HepG2 (cell line): ENCODE data around the gene KANK4. TPM values are rescaled to one million over a fixed set of nuclear protein-coding genes. Genes with fewer than 3 reads are reported as not detected.

Source experiments
- ATAC-seq: fragments of 200-7000 bp; cut with Tn5 transposase; 3 replicates; pipeline ENCODE4 v1.9.1; 2020; ENCODE audit warnings: mild to moderate bottlenecking, moderate library complexity
- BruUV-seq: library from RNA; stranded (reverse); fragments of 400-500 nt; replicated peaks from 2 replicates; lab custom pipeline; 2021; lab: Mats Ljungman, UMichigan
- CTCF ChIA-PET: fragments of 300-600 bp; formaldehyde crosslinking; extraction: SDS; loops from one replicate; lab custom pipeline; 2021; ENCODE audit warnings: low total read pairs, inconsistent platforms, low intra/inter-chr PET ratio; lab: Yijun Ruan, JAX
- POLR2A ChIA-PET: fragments of 350-600 bp; sonication (Branson Sonifier 250); formaldehyde crosslinking; loops from one replicate; lab custom pipeline; 2020; ENCODE audit warnings: antibody characterized with exemption, inconsistent platforms; lab: Yijun Ruan, JAX
- DNase-seq: peaks from one replicate; pipeline ENCODE4 v3.0.0-alpha.2; 2015; ENCODE audit warnings: low spot score
- FAIRE-seq: peaks from 3 replicates; lab custom pipeline; 2011; peaks lifted over from hg19 to GRCh38; lab: Jason Lieb, UNC
- H2AFZ ChIP-seq: one replicate; pipeline ENCODE4 v1.6.1; 2011; ENCODE audit warnings: low read length, inconsistent platforms
- H3K27ac ChIP-seq: fragments of 300-600 bp; 3 replicates; pipeline ENCODE4 v1.8.0; 2011; ENCODE audit warnings: mixed run types, mild to moderate bottlenecking, mixed read lengths, low read length, inconsistent platforms; ENCODE audit not compliant: insufficient read depth; ENCODE audit errors: extremely low read length
- H3K27me3 ChIP-seq, 2 experiments: fragments of 200-600 bp in 1 of 2; 2 replicates in 1 of 2; 3 replicates in 1 of 2; pipeline versions ENCODE4 v1.6.0 to v1.8.0; 2011; ENCODE audit warnings: low read length in 2 of 2, mild to moderate bottlenecking in 2 of 2, moderate library complexity in 2 of 2, inconsistent platforms in 1 of 2; ENCODE audit not compliant: insufficient read depth in 2 of 2, control insufficient read depth in 1 of 2
- H3K36me3 ChIP-seq, 2 experiments: fragments of 200-600 bp in 1 of 2; replicated peaks in 1 of 2; 2 replicates in 1 of 2; 3 replicates in 1 of 2; pipeline versions ENCODE4 v1.5.1 to v1.8.0; 2011; ENCODE audit warnings: low read length in 2 of 2, inconsistent platforms in 1 of 2; ENCODE audit not compliant: insufficient read depth in 2 of 2, control insufficient read depth in 1 of 2
- H3K4me1 ChIP-seq: 2 replicates; pipeline ENCODE4 v1.5.1; 2012; ENCODE audit warnings: low read length, inconsistent platforms; ENCODE audit not compliant: insufficient read depth
- H3K4me2 ChIP-seq: 2 replicates; pipeline ENCODE4 v1.6.0; 2011; ENCODE audit warnings: low read depth, low read length, inconsistent platforms
- H3K4me3 ChIP-seq, 3 experiments: fragments of 200-600 bp in 1 of 3; sonication (generic), shearing (Covaris generic) in 1 of 3; replicated peaks in 1 of 3; 2 replicates each; pipeline ENCODE4 v1.5.1; 2011 to 2016; ENCODE audit warnings: low read length in 3 of 3, inconsistent platforms in 2 of 3, low read depth in 2 of 3, mild to moderate bottlenecking in 2 of 3, control low read depth in 1 of 3, mixed read lengths in 1 of 3; ENCODE audit not compliant: insufficient read depth in 1 of 3
- H3K79me2 ChIP-seq: one replicate; pipeline ENCODE4 v1.6.1; 2011; ENCODE audit warnings: low read length, inconsistent platforms; ENCODE audit not compliant: insufficient read depth
- H3K9ac ChIP-seq: 2 replicates; pipeline ENCODE4 v1.6.0; 2011; ENCODE audit warnings: mild to moderate bottlenecking, low read depth, low read length, inconsistent platforms; ENCODE audit not compliant: insufficient read depth
- H3K9me3 ChIP-seq: 2 replicates; pipeline ENCODE4 v1.5.1; 2012; ENCODE audit warnings: mild to moderate bottlenecking, low read length
- H4K20me1 ChIP-seq: 2 replicates; pipeline ENCODE4 v1.6.0; 2011; ENCODE audit warnings: inconsistent platforms, mild to moderate bottlenecking, low read length, moderate library complexity; ENCODE audit not compliant: insufficient read depth
- FOXC1 ChIP-seq: sonication (generic); formaldehyde crosslinking; IDR thresholded peaks from 2 replicates; pipeline ENCODE4 v1.8.0; 2022; ENCODE audit warnings: mild to moderate bottlenecking, missing genetic modification reagents, borderline replicate concordance
- HNRNPLL ChIP-seq: fragments of 200-400 bp; formaldehyde crosslinking; IDR thresholded peaks from 2 replicates; pipeline ENCODE4 v1.6.1; 2017; ENCODE audit warnings: mild to moderate bottlenecking, low read depth, low read length; ENCODE audit not compliant: poor library complexity, severe bottlenecking
- PHF8 ChIP-seq: sonication (generic); formaldehyde crosslinking; IDR thresholded peaks from 2 replicates; pipeline ENCODE4 v1.5.0; 2020; ENCODE audit warnings: missing genetic modification reagents
- TOPORS ChIP-seq: sonication (generic); formaldehyde crosslinking; IDR thresholded peaks from 2 replicates; pipeline ENCODE4 v1.8.0; 2023; ENCODE audit warnings: mild to moderate bottlenecking, missing genetic modification reagents
- ZNF138 ChIP-seq: sonication (generic); formaldehyde crosslinking; IDR thresholded peaks from 2 replicates; pipeline ENCODE4 v1.5.0; 2020; ENCODE audit warnings: mild to moderate bottlenecking, low read depth, missing genetic modification reagents
- ZNF441 ChIP-seq: sonication (generic); formaldehyde crosslinking; IDR thresholded peaks from 2 replicates; pipeline ENCODE4 v1.7.0; 2021; ENCODE audit warnings: missing genetic modification reagents, borderline replicate concordance
- ZNF619 ChIP-seq: sonication (generic); formaldehyde crosslinking; IDR thresholded peaks from 2 replicates; pipeline ENCODE4 v1.4.0; 2020; ENCODE audit warnings: mild to moderate bottlenecking, missing genetic modification reagents
- ZNF841 ChIP-seq: sonication (generic); formaldehyde crosslinking; IDR thresholded peaks from 2 replicates; pipeline ENCODE4 v1.8.1; 2023; ENCODE audit warnings: missing genetic modification reagents, borderline replicate concordance
- ZSCAN21 ChIP-seq: sonication (generic); formaldehyde crosslinking; IDR thresholded peaks from 2 replicates; pipeline ENCODE4 v1.8.0; 2022; ENCODE audit warnings: mild to moderate bottlenecking, missing genetic modification reagents, moderate library complexity, borderline replicate concordance
- WGBS: methylation state at CpG from one replicate; pipeline ENCODE4 v1.1.6; 2017; ENCODE audit warnings: low lambda C conversion rate; 5-methylcytosine and 5-hydroxymethylcytosine counted together
- in situ Hi-C: cut with HindIII; loops from 2 replicates; pipeline ENCODE4 v1.10.0; 2017; ENCODE audit warnings: low pct_unique_long_range_greater_than_20kb; ENCODE audit not compliant: extremely low pct_ligation_motif_present
- intact Hi-C: fragments of 100-400 bp; cut with micrococcal nuclease; formaldehyde crosslinking; loops from one replicate; pipeline ENCODE4 v1.10.0; 2022; ENCODE audit not compliant: unreplicated experiment
- polyA plus RNA-seq, 8 experiments: library from polyadenylated mRNA; depleted of rRNA in 3 of 8; stranded (reverse) in 7 of 8; unstranded in 1 of 8; fragments of >200 nt; fragmentation: Illumina TruSeq in 4 of 8; extraction: Trizol in 4 of 8; gene quantifications; 2 replicates each; pipeline versions ENCODE4 v1.2.1 to v1.2.3, GENCODE V29; 2011 to 2016; ENCODE audit warnings: low read depth in 4 of 8, missing spikeins in 1 of 8, mixed read lengths in 1 of 8; ENCODE audit not compliant: insufficient read depth in 1 of 8
- total RNA-seq, 5 experiments: library from RNA; depleted of rRNA; stranded (reverse); fragments of >200 nt; fragmentation: Illumina TruSeq; extraction: Trizol; gene quantifications; 2 replicates each; pipeline ENCODE4 v1.2.3, GENCODE V29; 2016; ENCODE audit warnings: low read depth in 1 of 5
- TF ChIP-seq, protein P1 (sequence below): sonication (generic); formaldehyde crosslinking; IDR thresholded peaks from 2 replicates; pipeline ENCODE4 v1.4.0; 2020; ENCODE audit warnings: missing genetic modification reagents, borderline replicate concordance

The KANK4 gene
- total and polyA plus RNA-seq, 2 of the 13 experiments (the other 11 are each of a cell fraction or from before 2014, with no cell fraction given) = 16.1 to 25.7 TPM

DNA sequence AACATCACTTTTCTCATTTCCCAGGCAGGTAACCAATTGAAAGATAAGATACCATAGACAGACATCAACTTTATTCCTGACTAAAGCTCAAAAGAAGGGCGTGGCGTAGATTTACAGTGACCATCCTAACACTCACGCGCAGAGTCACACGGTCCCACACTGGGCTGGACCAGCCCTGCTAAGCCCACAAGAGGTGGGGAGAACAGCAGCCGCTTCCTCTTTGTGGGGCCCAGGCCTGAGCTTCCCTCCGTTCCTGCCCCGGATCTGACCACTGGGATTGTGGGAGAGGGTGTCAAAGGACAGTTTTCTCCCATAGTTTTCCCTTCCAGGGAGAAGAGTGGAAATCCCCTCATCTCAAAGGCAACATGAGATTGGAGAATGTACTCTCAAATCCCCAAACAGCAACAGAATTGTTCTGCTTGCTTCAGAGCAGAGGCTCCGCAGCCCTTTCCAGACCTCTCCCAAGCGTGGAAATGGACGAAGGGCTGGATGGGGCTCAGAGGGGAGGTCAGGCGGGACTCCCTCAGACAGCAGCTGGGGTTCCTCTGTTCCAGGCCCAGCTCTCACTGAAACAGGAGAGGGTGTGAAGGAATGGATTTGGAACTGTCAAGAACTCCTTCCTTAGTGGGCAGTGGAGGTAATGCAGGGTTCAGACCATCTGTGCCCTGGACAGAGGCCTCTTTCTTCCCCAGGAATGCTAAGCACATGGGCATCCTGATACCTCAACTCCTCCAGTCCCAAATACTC is 90.9 kb downstream of the KANK4 start (continued):
- no peak for TF ChIP-seq ZNF138 (CRISPR knock-in tag)

DNA sequence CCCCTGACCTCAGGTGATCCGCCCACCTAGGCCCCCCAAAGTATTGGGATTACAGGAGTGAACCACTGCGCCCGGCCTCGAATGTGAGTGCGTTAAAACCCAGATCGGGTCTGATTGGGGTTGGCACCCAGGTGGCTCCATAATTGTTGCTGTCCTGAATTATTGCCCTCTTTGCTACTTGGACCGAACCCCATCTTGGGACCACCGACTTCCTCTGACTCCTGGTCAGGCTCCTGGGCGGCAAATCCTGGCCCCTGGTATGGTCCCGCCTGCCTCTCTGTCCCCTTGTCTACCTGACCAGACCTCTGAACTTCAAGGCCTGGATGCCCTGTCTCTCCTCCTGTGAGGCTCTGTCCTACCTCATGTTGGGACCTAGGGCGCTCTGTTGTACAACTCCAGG is 91.7 kb downstream of the KANK4 start:
- POLR2A ChIA-PET = interaction anchor here (0.6 kb wide), 1 partner anchor 10 kb away, joined by 3 read pairs; no protein-coding TSS in a partner anchor
- in situ Hi-C loops = no loop called here

More for the DNA sequence above, 91.7 kb downstream of the KANK4 start:
- TF ChIP-seq TOPORS (CRISPR knock-in tag) (no peak), FOXC1 (CRISPR knock-in tag) (no peak), HNRNPLL (no peak), ZSCAN21 (no peak), ZNF441 (no peak), ZNF841 (CRISPR knock-in tag) (no peak), ZNF619 (CRISPR knock-in tag) (no peak), PHF8 (CRISPR knock-in tag) (no peak)
- TF ChIP-seq, protein P1, sequence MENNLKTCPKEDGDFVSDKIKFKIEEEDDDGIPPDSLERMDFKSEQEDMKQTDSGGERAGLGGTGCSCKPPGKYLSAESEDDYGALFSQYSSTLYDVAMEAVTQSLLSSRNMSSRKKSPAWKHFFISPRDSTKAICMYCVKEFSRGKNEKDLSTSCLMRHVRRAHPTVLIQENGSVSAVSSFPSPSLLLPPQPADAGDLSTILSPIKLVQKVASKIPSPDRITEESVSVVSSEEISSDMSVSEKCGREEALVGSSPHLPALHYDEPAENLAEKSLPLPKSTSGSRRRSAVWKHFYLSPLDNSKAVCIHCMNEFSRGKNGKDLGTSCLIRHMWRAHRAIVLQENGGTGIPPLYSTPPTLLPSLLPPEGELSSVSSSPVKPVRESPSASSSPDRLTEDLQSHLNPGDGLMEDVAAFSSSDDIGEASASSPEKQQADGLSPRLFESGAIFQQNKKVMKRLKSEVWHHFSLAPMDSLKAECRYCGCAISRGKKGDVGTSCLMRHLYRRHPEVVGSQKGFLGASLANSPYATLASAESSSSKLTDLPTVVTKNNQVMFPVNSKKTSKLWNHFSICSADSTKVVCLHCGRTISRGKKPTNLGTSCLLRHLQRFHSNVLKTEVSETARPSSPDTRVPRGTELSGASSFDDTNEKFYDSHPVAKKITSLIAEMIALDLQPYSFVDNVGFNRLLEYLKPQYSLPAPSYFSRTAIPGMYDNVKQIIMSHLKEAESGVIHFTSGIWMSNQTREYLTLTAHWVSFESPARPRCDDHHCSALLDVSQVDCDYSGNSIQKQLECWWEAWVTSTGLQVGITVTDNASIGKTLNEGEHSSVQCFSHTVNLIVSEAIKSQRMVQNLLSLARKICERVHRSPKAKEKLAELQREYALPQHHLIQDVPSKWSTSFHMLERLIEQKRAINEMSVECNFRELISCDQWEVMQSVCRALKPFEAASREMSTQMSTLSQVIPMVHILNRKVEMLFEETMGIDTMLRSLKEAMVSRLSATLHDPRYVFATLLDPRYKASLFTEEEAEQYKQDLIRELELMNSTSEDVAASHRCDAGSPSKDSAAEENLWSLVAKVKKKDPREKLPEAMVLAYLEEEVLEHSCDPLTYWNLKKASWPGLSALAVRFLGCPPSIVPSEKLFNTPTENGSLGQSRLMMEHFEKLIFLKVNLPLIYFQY (CRISPR knock-in tag) = no peak
- ATAC-seq = no peak; the same call in 2 of the 3 replicates
- Histone ChIP-seq H3K9ac (no peak overlapping the region), H3K9me3 (no peaks in the 10 kb centered on the region), H2AFZ (no peak overlapping the region), H3K36me3 (no peaks in the 10 kb centered on the region), H3K27me3 (no peaks in the 10 kb centered on the region), H3K79me2 (no peaks in the 10 kb centered on the region), H3K4me2 (peak overlapping the region; percentile 74; the same call in 1 of the 2 replicates), H4K20me1 (no peaks in the 10 kb centered on the region), H3K4me1 (peaks cover 45% of the 10 kb centered on the region), H3K27ac (no peak overlapping the region), H3K4me3 (no peak overlapping the region)
- CTCF ChIA-PET = no interaction called here
- DNase-seq = no peak
- no peak for FAIRE-seq
- BruUV-seq = no TSS peak
- intact Hi-C loops = no loop called here
- 84% methylated on average over 10 of the region's 11 CpGs for WGBS
